HepG2 (cell line): ENCODE data around the gene KDM4B. TPM values are rescaled to one million over a fixed set of nuclear protein-coding genes. Genes with fewer than 3 reads are reported as not detected.

Experiments
- ATAC-seq: fragments of 200-7000 bp; cut with Tn5 transposase; 3 replicates; pipeline ENCODE4 v1.9.1; 2020; ENCODE audit warnings: mild to moderate bottlenecking, moderate library complexity
- BruUV-seq: library from RNA; stranded (reverse); fragments of 400-500 nt; replicated peaks from 2 replicates; lab custom pipeline; 2021; lab: Mats Ljungman, UMichigan
- CTCF ChIA-PET: fragments of 300-600 bp; formaldehyde crosslinking; extraction: SDS; loops from one replicate; lab custom pipeline; 2021; ENCODE audit warnings: low total read pairs, inconsistent platforms, low intra/inter-chr PET ratio; lab: Yijun Ruan, JAX
- POLR2A ChIA-PET: fragments of 350-600 bp; sonication (Branson Sonifier 250); formaldehyde crosslinking; loops from one replicate; lab custom pipeline; 2020; ENCODE audit warnings: antibody characterized with exemption, inconsistent platforms; lab: Yijun Ruan, JAX
- DNase-seq: peaks from one replicate; pipeline ENCODE4 v3.0.0-alpha.2; 2015; ENCODE audit warnings: low spot score
- FAIRE-seq: peaks from 3 replicates; lab custom pipeline; 2011; peaks lifted over from hg19 to GRCh38; lab: Jason Lieb, UNC
- H2AFZ ChIP-seq: one replicate; pipeline ENCODE4 v1.6.1; 2011; ENCODE audit warnings: low read length, inconsistent platforms
- H3K27ac ChIP-seq: fragments of 300-600 bp; 3 replicates; pipeline ENCODE4 v1.8.0; 2011; ENCODE audit warnings: mixed run types, mild to moderate bottlenecking, mixed read lengths, low read length, inconsistent platforms; ENCODE audit not compliant: insufficient read depth; ENCODE audit errors: extremely low read length
- H3K27me3 ChIP-seq, 2 experiments: fragments of 200-600 bp in 1 of 2; 2 replicates in 1 of 2; 3 replicates in 1 of 2; pipeline versions ENCODE4 v1.6.0 to v1.8.0; 2011; ENCODE audit warnings: low read length in 2 of 2, mild to moderate bottlenecking in 2 of 2, moderate library complexity in 2 of 2, inconsistent platforms in 1 of 2; ENCODE audit not compliant: insufficient read depth in 2 of 2, control insufficient read depth in 1 of 2
- H3K36me3 ChIP-seq, 2 experiments: fragments of 200-600 bp in 1 of 2; replicated peaks in 1 of 2; 2 replicates in 1 of 2; 3 replicates in 1 of 2; pipeline versions ENCODE4 v1.5.1 to v1.8.0; 2011; ENCODE audit warnings: low read length in 2 of 2, inconsistent platforms in 1 of 2; ENCODE audit not compliant: insufficient read depth in 2 of 2, control insufficient read depth in 1 of 2
- H3K4me1 ChIP-seq: 2 replicates; pipeline ENCODE4 v1.5.1; 2012; ENCODE audit warnings: low read length, inconsistent platforms; ENCODE audit not compliant: insufficient read depth
- H3K4me2 ChIP-seq: 2 replicates; pipeline ENCODE4 v1.6.0; 2011; ENCODE audit warnings: low read depth, low read length, inconsistent platforms
- H3K4me3 ChIP-seq, 3 experiments: fragments of 200-600 bp in 1 of 3; sonication (generic), shearing (Covaris generic) in 1 of 3; replicated peaks in 1 of 3; 2 replicates each; pipeline ENCODE4 v1.5.1; 2011 to 2016; ENCODE audit warnings: low read length in 3 of 3, inconsistent platforms in 2 of 3, low read depth in 2 of 3, mild to moderate bottlenecking in 2 of 3, control low read depth in 1 of 3, mixed read lengths in 1 of 3; ENCODE audit not compliant: insufficient read depth in 1 of 3
- H3K79me2 ChIP-seq: one replicate; pipeline ENCODE4 v1.6.1; 2011; ENCODE audit warnings: low read length, inconsistent platforms; ENCODE audit not compliant: insufficient read depth
- H3K9ac ChIP-seq: 2 replicates; pipeline ENCODE4 v1.6.0; 2011; ENCODE audit warnings: mild to moderate bottlenecking, low read depth, low read length, inconsistent platforms; ENCODE audit not compliant: insufficient read depth
- H3K9me3 ChIP-seq: 2 replicates; pipeline ENCODE4 v1.5.1; 2012; ENCODE audit warnings: mild to moderate bottlenecking, low read length
- H4K20me1 ChIP-seq: 2 replicates; pipeline ENCODE4 v1.6.0; 2011; ENCODE audit warnings: inconsistent platforms, mild to moderate bottlenecking, low read length, moderate library complexity; ENCODE audit not compliant: insufficient read depth
- BORCS8-MEF2B ChIP-seq: sonication (generic); formaldehyde crosslinking; IDR thresholded peaks from 2 replicates; pipeline ENCODE4 v1.8.0; 2022; ENCODE audit warnings: mild to moderate bottlenecking, missing genetic modification reagents
- BRCA1 ChIP-seq: sonication (generic); formaldehyde crosslinking; IDR thresholded peaks from 2 replicates; pipeline ENCODE4 v1.4.0; 2020; ENCODE audit warnings: missing genetic modification reagents
- HNF4G ChIP-seq, 2 experiments: sonication (generic) in 1 of 2; formaldehyde crosslinking in 1 of 2; IDR thresholded peaks; 2 replicates each; pipeline versions ENCODE4 v1.4.0 to v1.6.1; 2011 to 2020; ENCODE audit warnings: borderline replicate concordance in 2 of 2, low read depth in 2 of 2, mild to moderate bottlenecking in 2 of 2, low read length in 1 of 2, missing genetic modification reagents in 1 of 2, moderate library complexity in 1 of 2
- KDM5B ChIP-seq: sonication (generic); formaldehyde crosslinking; IDR thresholded peaks from 2 replicates; pipeline ENCODE4 v1.4.0; 2020; ENCODE audit warnings: missing genetic modification reagents, mild to moderate bottlenecking, borderline replicate concordance
- PAWR ChIP-seq: sonication (generic); formaldehyde crosslinking; IDR thresholded peaks from 2 replicates; pipeline ENCODE4 v1.4.0; 2020; ENCODE audit warnings: missing genetic modification reagents, mild to moderate bottlenecking, borderline replicate concordance
- RORA ChIP-seq: sonication (generic); formaldehyde crosslinking; IDR thresholded peaks from 2 replicates; pipeline ENCODE4 v1.5.0; 2020; ENCODE audit warnings: mild to moderate bottlenecking, missing genetic modification reagents, moderate library complexity
- SOX5 ChIP-seq: IDR thresholded peaks from 2 replicates; pipeline ENCODE4 v1.6.1; 2016; ENCODE audit warnings: borderline replicate concordance
- ZNF260 ChIP-seq: sonication (generic); formaldehyde crosslinking; IDR thresholded peaks from 2 replicates; pipeline ENCODE4 v1.4.0; 2020; ENCODE audit warnings: missing genetic modification reagents, low read depth, mild to moderate bottlenecking, borderline replicate concordance
- ZNF331 ChIP-seq: sonication (generic); formaldehyde crosslinking; IDR thresholded peaks from 2 replicates; pipeline ENCODE4 v1.4.0; 2020; ENCODE audit warnings: missing genetic modification reagents
- ZNF350 ChIP-seq: sonication (generic); formaldehyde crosslinking; IDR thresholded peaks from 2 replicates; pipeline ENCODE4 v1.4.0; 2020; ENCODE audit warnings: mild to moderate bottlenecking, low read depth, missing genetic modification reagents, borderline replicate concordance
- ZNF569 ChIP-seq: sonication (generic); formaldehyde crosslinking; IDR thresholded peaks from 2 replicates; pipeline ENCODE4 v1.5.0; 2020; ENCODE audit warnings: mild to moderate bottlenecking, missing genetic modification reagents, moderate library complexity, borderline replicate concordance
- ZNF7 ChIP-seq: IDR thresholded peaks from 2 replicates; pipeline ENCODE4 v1.6.1; 2016; ENCODE audit warnings: missing biosample characterization, missing genetic modification reagents
- ZZZ3 ChIP-seq: sonication (generic); formaldehyde crosslinking; IDR thresholded peaks from 2 replicates; pipeline ENCODE4 v1.4.0; 2020; ENCODE audit warnings: missing genetic modification reagents, mild to moderate bottlenecking, borderline replicate concordance
- WGBS: methylation state at CpG from one replicate; pipeline ENCODE4 v1.1.6; 2017; ENCODE audit warnings: low lambda C conversion rate; 5-methylcytosine and 5-hydroxymethylcytosine counted together
- in situ Hi-C: cut with HindIII; loops from 2 replicates; pipeline ENCODE4 v1.10.0; 2017; ENCODE audit warnings: low pct_unique_long_range_greater_than_20kb; ENCODE audit not compliant: extremely low pct_ligation_motif_present
- intact Hi-C: fragments of 100-400 bp; cut with micrococcal nuclease; formaldehyde crosslinking; loops from one replicate; pipeline ENCODE4 v1.10.0; 2022; ENCODE audit not compliant: unreplicated experiment
- polyA plus RNA-seq, 8 experiments: library from polyadenylated mRNA; depleted of rRNA in 3 of 8; stranded (reverse) in 7 of 8; unstranded in 1 of 8; fragments of >200 nt; fragmentation: Illumina TruSeq in 4 of 8; extraction: Trizol in 4 of 8; gene quantifications; 2 replicates each; pipeline versions ENCODE4 v1.2.1 to v1.2.3, GENCODE V29; 2011 to 2016; ENCODE audit warnings: low read depth in 4 of 8, missing spikeins in 1 of 8, mixed read lengths in 1 of 8; ENCODE audit not compliant: insufficient read depth in 1 of 8
- total RNA-seq, 5 experiments: library from RNA; depleted of rRNA; stranded (reverse); fragments of >200 nt; fragmentation: Illumina TruSeq; extraction: Trizol; gene quantifications; 2 replicates each; pipeline ENCODE4 v1.2.3, GENCODE V29; 2016; ENCODE audit warnings: low read depth in 1 of 5
- TF ChIP-seq, protein P1 (sequence below): sonication (generic); formaldehyde crosslinking; IDR thresholded peaks from 2 replicates; pipeline ENCODE4 v1.5.1; 2020; ENCODE audit warnings: mild to moderate bottlenecking, missing genetic modification reagents, borderline replicate concordance
- TF ChIP-seq, protein P2 (sequence below): sonication (generic); formaldehyde crosslinking; IDR thresholded peaks from 2 replicates; pipeline ENCODE4 v1.5.0; 2020; ENCODE audit warnings: mild to moderate bottlenecking, missing genetic modification reagents, moderate library complexity

KDM4B gene
- total and polyA plus RNA-seq, 2 of the 13 experiments (the other 11 are each of a cell fraction or from before 2014, with no cell fraction given), result 4.9 to 14.6 TPM

DNA sequence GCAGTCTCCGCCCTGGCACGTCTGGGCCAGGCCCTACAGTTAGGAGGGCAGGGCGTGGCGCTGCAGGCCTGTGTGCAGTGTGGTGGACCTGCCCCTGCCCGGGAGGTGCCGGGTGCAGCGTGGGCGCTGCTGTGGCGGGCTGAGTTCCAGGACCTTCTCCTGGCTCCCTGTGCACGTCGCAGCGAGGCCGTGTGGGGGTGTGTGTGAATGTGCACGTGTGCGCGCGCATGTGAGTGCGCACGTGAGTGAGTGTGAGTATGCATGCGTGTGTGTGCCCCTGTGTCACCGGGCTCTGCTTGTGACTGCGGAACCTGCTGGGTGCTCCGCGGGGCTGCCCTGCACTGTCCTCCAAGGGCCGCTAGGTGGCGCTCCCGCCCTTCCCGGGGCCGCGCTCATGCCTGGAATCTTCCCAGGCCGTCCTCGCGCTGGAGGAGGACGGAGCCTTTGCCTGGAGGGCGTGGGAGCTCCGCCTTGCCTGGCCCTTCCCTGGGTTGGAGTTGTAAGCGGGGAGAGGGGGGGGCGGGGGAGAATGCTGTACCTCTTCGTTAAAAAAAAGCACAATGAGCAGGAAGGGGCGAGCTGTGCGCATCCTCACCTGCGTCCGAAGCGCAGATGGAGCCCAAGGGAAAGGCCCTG lies 79.3 kb downstream of the KDM4B start:
- ATAC-seq, result peak; percentile 75
- no peak overlapping the region for H3K27ac ChIP-seq
- POLR2A ChIA-PET, result interaction anchor here (0.6 kb wide), 1 partner anchor 927 kb away, joined by 3 read pairs; no protein-coding TSS in a partner anchor
- TF ChIP-seq ZNF260 (CRISPR knock-in tag) (no peak), BORCS8-MEF2B (CRISPR knock-in tag) (0 out of 2 replicates have a peak, but pooled peaks have one; percentile 15), ZZZ3 (CRISPR knock-in tag) (no peak), ZNF569 (no peak), RORA (CRISPR knock-in tag) (no peak), PAWR (CRISPR knock-in tag) (no peak), HNF4G (IDR thresholded peaks at IDR 0.05; ENCODE audit: borderline replicate concordance, low read depth, low read length) (no peak), HNF4G (CRISPR knock-in tag; IDR thresholded peaks at IDR 0.05; ENCODE audit: borderline replicate concordance, low read depth) (no peak), SOX5 (no peak), ZNF331 (CRISPR knock-in tag) (0 out of 2 replicates have a peak, but pooled peaks have one; percentile 23), ZNF7 (no peak), BRCA1 (CRISPR knock-in tag) (no peak), KDM5B (CRISPR knock-in tag) (peak; percentile 32; the same call in 1 of the 2 replicates), ZNF350 (CRISPR knock-in tag) (0 out of 2 replicates have a peak, but pooled peaks have one; percentile 31)
- TF ChIP-seq, protein P1, sequence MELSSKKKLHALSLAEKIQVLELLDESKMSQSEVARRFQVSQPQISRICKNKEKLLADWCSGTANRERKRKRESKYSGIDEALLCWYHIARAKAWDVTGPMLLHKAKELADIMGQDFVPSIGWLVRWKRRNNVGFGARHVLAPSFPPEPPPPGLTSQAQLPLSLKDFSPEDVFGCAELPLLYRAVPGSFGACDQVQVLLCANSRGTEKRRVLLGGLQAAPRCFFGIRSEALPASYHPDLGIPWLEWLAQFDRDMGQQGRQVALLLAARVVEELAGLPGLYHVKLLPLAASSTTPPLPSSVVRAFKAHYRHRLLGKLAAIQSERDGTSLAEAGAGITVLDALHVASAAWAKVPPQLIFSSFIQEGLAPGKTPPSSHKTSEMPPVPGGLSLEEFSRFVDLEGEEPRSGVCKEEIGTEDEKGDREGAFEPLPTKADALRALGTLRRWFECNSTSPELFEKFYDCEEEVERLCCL, result no peak
- TF ChIP-seq, protein P2, sequence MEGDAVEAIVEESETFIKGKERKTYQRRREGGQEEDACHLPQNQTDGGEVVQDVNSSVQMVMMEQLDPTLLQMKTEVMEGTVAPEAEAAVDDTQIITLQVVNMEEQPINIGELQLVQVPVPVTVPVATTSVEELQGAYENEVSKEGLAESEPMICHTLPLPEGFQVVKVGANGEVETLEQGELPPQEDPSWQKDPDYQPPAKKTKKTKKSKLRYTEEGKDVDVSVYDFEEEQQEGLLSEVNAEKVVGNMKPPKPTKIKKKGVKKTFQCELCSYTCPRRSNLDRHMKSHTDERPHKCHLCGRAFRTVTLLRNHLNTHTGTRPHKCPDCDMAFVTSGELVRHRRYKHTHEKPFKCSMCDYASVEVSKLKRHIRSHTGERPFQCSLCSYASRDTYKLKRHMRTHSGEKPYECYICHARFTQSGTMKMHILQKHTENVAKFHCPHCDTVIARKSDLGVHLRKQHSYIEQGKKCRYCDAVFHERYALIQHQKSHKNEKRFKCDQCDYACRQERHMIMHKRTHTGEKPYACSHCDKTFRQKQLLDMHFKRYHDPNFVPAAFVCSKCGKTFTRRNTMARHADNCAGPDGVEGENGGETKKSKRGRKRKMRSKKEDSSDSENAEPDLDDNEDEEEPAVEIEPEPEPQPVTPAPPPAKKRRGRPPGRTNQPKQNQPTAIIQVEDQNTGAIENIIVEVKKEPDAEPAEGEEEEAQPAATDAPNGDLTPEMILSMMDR (CRISPR knock-in tag), result peak; percentile 99

More for the DNA sequence above, 79.3 kb downstream of the KDM4B start:
- DNase-seq (peak; percentile 27), FAIRE-seq (peak; percentile 51)
- BruUV-seq, result no TSS peak
- Histone ChIP-seq H4K20me1 (peaks cover 36% of the 10 kb centered on the region), H3K4me2 (no peak overlapping the region), H3K79me2 (no peaks in the 10 kb centered on the region), H3K9ac (no peak overlapping the region), H3K4me3 (no peak overlapping the region), H3K27me3 (no peaks in the 10 kb centered on the region), H3K4me1 (peaks cover 24% of the 10 kb centered on the region), H3K9me3 (no peaks in the 10 kb centered on the region), H2AFZ (no peak overlapping the region), H3K36me3 (peaks cover 16 to 28% of the 10 kb centered on the region in 2 experiments; a peak in 4 of 5 replicates)
- in situ Hi-C loops, result no loop called here
- CTCF ChIA-PET, result interaction anchor here (2.6 kb wide), 1 partner anchor 106 kb away, joined by 11 read pairs; no protein-coding TSS in a partner anchor
- intact Hi-C loops, result loop anchor here (5.0 kb wide), 1 partner anchor 104 kb away; no protein-coding TSS in a partner anchor
- 48% methylated on average over 22 of the region's 44 CpGs for WGBS
